K562 (cell line): ENCODE measurements around the gene IGSF23. TPM values are rescaled to one million over a fixed set of nuclear protein-coding genes. Genes with fewer than 3 reads are reported as not detected.

Experiments
- CTCF ChIP-seq, 3 experiments: IDR thresholded peaks in 2 of 3; conservative IDR thresholded peaks in 1 of 3; 2 replicates each; pipeline ENCODE4 v1.5.1; 2011 to 2012; ENCODE audit warnings: low read length in 3 of 3, mild to moderate bottlenecking in 3 of 3, control low read depth in 2 of 3, improper control_type of control experiment in 1 of 3, inconsistent platforms in 1 of 3, low read depth in 1 of 3, mixed read lengths in 1 of 3, moderate library complexity in 1 of 3; ENCODE audit not compliant: insufficient read depth in 2 of 3
- FOXK1 ChIP-seq: sonication (generic); formaldehyde crosslinking; IDR thresholded peaks from 2 replicates; pipeline ENCODE4 v1.8.0; 2022; ENCODE audit warnings: missing genetic modification reagents, mild to moderate bottlenecking, borderline replicate concordance
- HLTF ChIP-seq: fragments of 450-650 bp; IDR thresholded peaks from 2 replicates; pipeline ENCODE4 v1.6.1; 2016
- HNRNPUL1 ChIP-seq: fragments of 200-400 bp; formaldehyde crosslinking; IDR thresholded peaks from 2 replicates; pipeline ENCODE4 v1.6.1; 2017; ENCODE audit warnings: low read length
- PPARD ChIP-seq: fragments of 250-450 bp; sonication (Bioruptor Pico); IDR thresholded peaks from 2 replicates; pipeline ENCODE4 v1.8.0; 2022; ENCODE audit warnings: inconsistent platforms, mild to moderate bottlenecking, moderate library complexity
- RBM39 ChIP-seq: fragments of 200-400 bp; formaldehyde crosslinking; optimal IDR thresholded peaks from 2 replicates; pipeline ENCODE3; 2018; ENCODE audit warnings: low read depth, low read length
- RCOR1 ChIP-seq, 2 experiments: IDR thresholded peaks; 2 replicates each; pipeline ENCODE4 v1.6.1; 2012; ENCODE audit warnings: low read depth in 2 of 2, low read length in 2 of 2, borderline replicate concordance in 1 of 2, improper control_type of control experiment in 1 of 2
- RREB1 ChIP-seq: fragments of 250-450 bp; sonication (Bioruptor Pico); IDR thresholded peaks from 2 replicates; pipeline ENCODE4 v1.4.0; 2020
- SLC30A9 ChIP-seq: fragments of 250-450 bp; sonication (Bioruptor Pico); IDR thresholded peaks from 2 replicates; pipeline ENCODE4 v1.8.0; 2022; ENCODE audit warnings: mild to moderate bottlenecking, moderate library complexity
- SMARCA5 ChIP-seq: fragments of 450-650 bp; IDR thresholded peaks from 2 replicates; pipeline ENCODE4 v1.6.1; 2016
- SP1 ChIP-seq: sonication (generic); formaldehyde crosslinking; IDR thresholded peaks from 2 replicates; pipeline ENCODE4 v1.8.1; 2022; ENCODE audit warnings: mild to moderate bottlenecking, missing genetic modification reagents
- TAF15 ChIP-seq: fragments of 200-400 bp; formaldehyde crosslinking; IDR thresholded peaks from 2 replicates; pipeline ENCODE4 v1.6.1; 2017; ENCODE audit warnings: mild to moderate bottlenecking, low read depth, low read length, moderate library complexity
- TCF15 ChIP-seq: fragments of 250-450 bp; sonication (Bioruptor Pico); IDR thresholded peaks from 2 replicates; pipeline ENCODE4 v1.8.0; 2022; ENCODE audit warnings: moderate library complexity, mild to moderate bottlenecking, inconsistent platforms
- ZKSCAN1 ChIP-seq: fragments of 150-350 bp; IDR thresholded peaks from 2 replicates; pipeline ENCODE4 v1.6.1; 2016; ENCODE audit warnings: low read depth, low read length
- ZNF398 ChIP-seq: fragments of 250-450 bp; sonication (Bioruptor Pico); IDR thresholded peaks from 2 replicates; pipeline ENCODE4 v1.8.0; 2021; ENCODE audit warnings: moderate library complexity, mild to moderate bottlenecking, inconsistent platforms
- ZNF696 ChIP-seq: fragments of 250-450 bp; sonication (Bioruptor Pico); conservative IDR thresholded peaks from 2 replicates; pipeline ENCODE4 v1.4.0; 2020; ENCODE audit warnings: mild to moderate bottlenecking, moderate library complexity
- polyA plus RNA-seq, 8 experiments: library from polyadenylated mRNA; depleted of rRNA in 4 of 8; stranded (reverse) in 5 of 8; unstranded in 3 of 8; fragments of >200 nt; fragmentation: Nextera tagmentation in 2 of 8; fragmentation: Illumina TruSeq in 1 of 8; extraction: Ambion mirVana in 2 of 8; extraction: Trizol in 1 of 8; gene quantifications; 2 replicates each; pipeline versions ENCODE4 v1.2.1 to v1.2.3, GENCODE V29; 2011 to 2014; ENCODE audit warnings: inconsistent platforms in 1 of 8, missing spikeins in 1 of 8
- total RNA-seq, 7 experiments: library from RNA; depleted of rRNA in 6 of 7; stranded (reverse); fragments of >200 nt in 6 of 7; fragmentation: Illumina TruSeq in 2 of 7; extraction: Trizol in 2 of 7; gene quantifications; 2 replicates each; pipeline versions ENCODE4 v1.2.1 to v1.2.3, GENCODE V29; 2011 to 2021; ENCODE audit warnings: low replicate concordance in 1 of 7

IGSF23 gene
- total and polyA plus RNA-seq, 9 of the 15 experiments (the other 6 are each of a cell fraction or from before 2014, with no cell fraction given): not detected

GRCh38 chr19:44585371-44586133 lies 27.8 kb upstream of the IGSF23 start (continued):
- no peak for TF ChIP-seq TCF15
- no peak for TF ChIP-seq HNRNPUL1
- no peak for TF ChIP-seq ZNF398 (CRISPR knock-in tag)
- no peak for TF ChIP-seq SP1 (CRISPR knock-in tag)
- TF ChIP-seq ZKSCAN1: no peak
- TF ChIP-seq CTCF (IDR thresholded peaks at IDR 0.05 in 2 of 3, conservative IDR thresholded peaks at IDR 0.05 in 1 of 3; ENCODE audit: insufficient read depth in 2 of 3, low read depth in 1 of 3, low read length in 3 of 3): peak in 1 of 3 experiments; percentile 33; a peak in 1 of 6 replicates
- no peak for TF ChIP-seq RREB1 (CRISPR knock-in tag)
- no peak for TF ChIP-seq SLC30A9 (CRISPR knock-in tag)
- TF ChIP-seq RBM39: no peak
- 0 out of 4 replicates have a peak, but pooled peaks of 1 of the 2 experiments have one; percentile 33 for TF ChIP-seq RCOR1 (IDR thresholded peaks at IDR 0.05; ENCODE audit: borderline replicate concordance in 1 of 2, low read depth in 2 of 2, low read length in 2 of 2)
- no peak for TF ChIP-seq HLTF
- TF ChIP-seq SMARCA5: no peak
- TF ChIP-seq ZNF696: no peak
- no peak for TF ChIP-seq FOXK1
- TF ChIP-seq TAF15: no peak
- TF ChIP-seq PPARD (CRISPR knock-in tag): no peak
